Right renal pelvis (tissue), 4 donors: Measurements from ENCODE around the gene PODXL2. TPM values are rescaled to one million over a fixed set of nuclear protein-coding genes. Genes with fewer than 3 reads are reported as not detected.
A peak's percentile ranks its signal among the peaks of the same experiment; 100 is the strongest.

ENCODE experiments used
- DNase-seq, 4 donors: peaks; one replicate each; pipeline ENCODE4 v3.0.0-alpha.2; 2013; ENCODE audit warnings: low read depth in 4 of 4, low spot score in 3 of 4, missing footprints in 1 of 4
- polyA plus RNA-seq, 4 donors: library from polyadenylated mRNA; unstranded; fragments of 120-200 nt; gene quantifications; one replicate each; pipeline ENCODE4 v1.2.1, GENCODE V29; 2013; ENCODE audit not compliant: insufficient read length in 4 of 4

PODXL2 gene, protein sequence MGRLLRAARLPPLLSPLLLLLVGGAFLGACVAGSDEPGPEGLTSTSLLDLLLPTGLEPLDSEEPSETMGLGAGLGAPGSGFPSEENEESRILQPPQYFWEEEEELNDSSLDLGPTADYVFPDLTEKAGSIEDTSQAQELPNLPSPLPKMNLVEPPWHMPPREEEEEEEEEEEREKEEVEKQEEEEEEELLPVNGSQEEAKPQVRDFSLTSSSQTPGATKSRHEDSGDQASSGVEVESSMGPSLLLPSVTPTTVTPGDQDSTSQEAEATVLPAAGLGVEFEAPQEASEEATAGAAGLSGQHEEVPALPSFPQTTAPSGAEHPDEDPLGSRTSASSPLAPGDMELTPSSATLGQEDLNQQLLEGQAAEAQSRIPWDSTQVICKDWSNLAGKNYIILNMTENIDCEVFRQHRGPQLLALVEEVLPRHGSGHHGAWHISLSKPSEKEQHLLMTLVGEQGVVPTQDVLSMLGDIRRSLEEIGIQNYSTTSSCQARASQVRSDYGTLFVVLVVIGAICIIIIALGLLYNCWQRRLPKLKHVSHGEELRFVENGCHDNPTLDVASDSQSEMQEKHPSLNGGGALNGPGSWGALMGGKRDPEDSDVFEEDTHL
- 10 to 100 TPM; 44.5 to 62.0 (median 49.1) TPM for polyA plus RNA-seq

DNA sequence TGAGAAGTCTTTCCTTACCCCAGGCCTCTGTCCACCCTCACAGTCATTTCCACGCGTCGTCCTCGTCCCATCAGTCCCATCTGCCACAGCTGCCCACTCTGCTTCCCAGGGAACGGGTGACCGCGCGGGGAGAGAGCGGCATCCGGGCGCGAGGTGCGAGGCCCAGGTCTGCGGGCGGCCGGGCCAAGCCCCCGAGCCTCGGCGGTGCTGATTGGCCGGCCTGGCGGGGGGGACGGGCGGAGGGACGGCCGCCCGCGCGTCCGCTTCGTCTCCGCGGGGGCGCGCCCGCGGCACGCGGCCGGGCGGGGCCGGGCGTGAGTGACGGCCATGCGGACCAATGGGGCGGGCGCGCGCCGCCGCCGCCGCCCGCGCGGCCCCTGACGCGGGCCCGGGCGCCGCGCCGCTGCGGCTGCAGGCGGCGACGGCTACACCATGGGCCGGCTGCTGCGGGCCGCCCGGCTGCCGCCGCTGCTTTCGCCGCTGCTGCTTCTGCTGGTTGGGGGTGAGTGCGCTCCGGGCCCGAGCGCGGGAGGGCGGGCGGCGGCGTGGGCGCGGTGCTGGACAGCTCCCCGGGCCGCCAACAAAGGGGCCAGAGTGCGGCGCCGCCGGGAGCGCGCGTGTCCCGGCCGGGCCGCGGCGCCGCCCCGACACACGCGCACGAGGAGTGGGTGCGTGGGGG is at the start of gene PODXL2:
TSS of gene PODXL2 (plus strand) at position 398 of the 679 bp plus-strand sequence. CDS start at position 433, 35 bp downstream.
- DNase-seq = no peak

DNA sequence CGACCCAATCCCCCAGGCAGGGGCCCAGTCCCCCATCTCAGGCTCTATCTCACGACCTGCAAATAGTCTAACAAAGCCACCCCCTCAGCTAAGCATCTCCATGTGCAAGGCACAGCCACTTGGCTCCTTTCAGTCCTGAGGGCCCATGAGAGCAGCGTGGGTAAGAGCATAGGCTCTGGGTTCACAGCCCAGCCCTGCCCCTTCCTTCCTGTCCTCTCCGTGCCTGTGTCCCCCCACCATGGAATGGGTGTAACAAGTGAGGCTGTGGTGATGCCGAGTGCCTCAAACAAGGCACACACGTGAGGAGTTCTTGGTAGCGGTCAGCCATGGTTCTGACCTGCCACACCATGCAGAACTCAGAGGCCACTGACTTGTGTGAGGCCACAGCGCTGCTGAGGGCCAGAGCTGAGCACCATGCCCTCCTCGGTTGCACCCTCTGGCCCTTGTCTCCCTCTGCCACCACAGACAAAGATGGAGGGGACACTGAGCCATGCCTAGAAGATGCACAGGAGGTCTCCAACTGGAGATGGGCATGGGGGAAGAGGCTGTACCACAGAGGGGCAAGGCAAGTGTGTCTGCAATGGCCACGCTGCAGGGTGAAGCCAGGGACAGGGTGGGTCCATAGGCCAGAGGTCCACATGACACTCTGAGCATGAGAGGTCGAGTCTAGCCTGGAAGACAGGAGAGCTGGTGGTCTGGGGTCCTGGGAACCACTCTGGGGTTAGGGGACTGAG is 48.5 kb upstream of the PODXL2 start:
- DNase-seq = no peak

DNA sequence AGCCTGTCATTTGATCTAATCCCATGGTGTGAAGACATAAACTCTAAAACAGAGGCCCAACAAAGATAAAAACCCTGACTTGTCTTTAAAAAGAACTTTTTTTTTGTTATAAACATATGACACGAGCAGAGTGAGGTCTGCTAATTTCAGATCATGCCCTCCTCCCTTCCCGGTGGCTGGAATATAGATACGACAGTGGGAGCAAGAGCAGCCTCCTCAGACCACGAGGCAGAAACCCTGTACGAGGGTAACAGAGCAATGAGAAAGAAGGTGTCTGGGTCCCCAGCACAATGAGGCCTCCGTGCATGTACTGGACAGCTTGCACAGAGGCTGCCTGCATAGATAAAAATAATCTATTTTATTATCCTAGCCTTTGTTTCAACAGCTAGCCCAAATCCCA is 44.3 kb upstream of the PODXL2 start:
- DNase-seq = no peak

DNA sequence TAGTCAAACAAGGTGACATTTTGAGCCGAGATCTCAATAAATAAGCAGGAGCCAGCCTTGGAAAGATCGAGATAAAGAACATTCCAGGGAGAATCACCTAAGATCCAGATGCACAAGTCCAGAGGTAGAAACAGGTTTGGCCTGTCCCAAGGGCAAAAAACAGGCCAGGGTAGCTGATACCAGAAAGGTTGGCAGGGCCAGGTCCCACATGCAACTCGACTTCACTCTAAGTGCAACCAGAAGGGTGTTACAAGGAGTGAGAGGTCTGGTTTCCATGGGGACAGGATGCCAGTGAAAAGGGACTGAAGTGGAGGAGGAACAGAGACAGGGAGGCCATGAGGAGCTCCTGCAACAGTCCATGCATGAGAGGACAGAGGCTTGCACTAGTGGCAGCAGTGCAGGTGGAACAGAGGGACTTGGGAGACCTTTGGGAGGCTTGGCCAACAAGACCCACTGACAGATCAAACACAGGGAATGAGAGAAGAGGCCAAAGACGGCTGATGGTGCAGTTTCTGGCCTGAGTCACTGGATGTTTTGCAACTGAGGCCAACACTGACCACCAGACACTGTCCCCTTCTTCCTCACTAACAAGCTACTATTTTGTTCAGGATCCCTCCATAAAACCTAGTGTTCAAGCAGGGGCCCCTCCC is 43.7 kb upstream of the PODXL2 start:
- no peak for DNase-seq

DNA sequence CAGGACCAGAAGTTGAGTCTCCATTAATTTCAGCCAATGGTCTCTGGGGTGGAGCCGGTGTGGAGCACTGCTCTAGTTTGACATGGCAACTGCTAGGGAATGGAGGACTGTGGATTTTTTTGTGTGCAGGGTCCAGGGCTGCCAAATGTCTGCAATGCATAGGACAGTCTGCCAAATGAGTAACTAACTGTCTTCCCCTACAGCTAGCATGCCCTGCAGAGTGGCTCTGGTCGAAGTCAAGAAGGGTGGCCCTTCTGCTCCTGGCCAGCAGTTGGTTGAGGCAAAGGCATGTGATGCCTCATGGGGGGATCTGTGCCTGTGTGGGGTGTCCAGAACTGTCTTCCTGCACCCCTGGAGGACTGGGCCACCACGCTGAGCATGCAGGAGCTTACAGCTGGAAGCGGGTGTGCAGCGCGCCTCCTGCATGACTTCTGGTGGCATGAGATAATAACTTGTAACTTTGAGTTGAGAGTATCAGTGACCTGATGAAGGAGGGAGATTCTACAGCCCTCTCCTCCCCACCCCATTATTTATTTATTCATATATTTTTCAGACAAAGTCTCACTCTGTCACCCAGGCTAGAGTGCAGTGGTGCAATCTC is 43.1 kb upstream of the PODXL2 start:
- no peak for DNase-seq

DNA sequence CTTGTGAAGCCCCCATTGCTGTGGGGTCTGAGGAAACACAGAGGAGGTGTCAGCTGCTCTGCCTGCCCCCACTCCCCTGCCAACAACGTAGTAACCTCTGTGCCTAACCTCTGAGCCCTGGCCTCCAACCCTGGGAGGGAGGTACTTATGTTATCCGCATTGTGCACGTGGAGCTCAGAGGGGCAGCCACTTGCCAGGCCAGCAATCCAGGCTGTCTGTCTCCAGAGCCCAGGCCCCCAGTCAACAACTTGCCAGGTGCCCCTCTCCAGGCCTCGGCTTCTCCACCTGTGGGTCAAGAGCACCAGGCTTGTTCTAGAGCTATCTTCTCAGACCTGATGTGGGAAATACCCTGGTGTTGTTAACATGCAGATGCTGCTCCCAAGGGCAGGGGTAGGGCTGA is 41.1 kb upstream of the PODXL2 start:
- DNase-seq = no peak

DNA sequence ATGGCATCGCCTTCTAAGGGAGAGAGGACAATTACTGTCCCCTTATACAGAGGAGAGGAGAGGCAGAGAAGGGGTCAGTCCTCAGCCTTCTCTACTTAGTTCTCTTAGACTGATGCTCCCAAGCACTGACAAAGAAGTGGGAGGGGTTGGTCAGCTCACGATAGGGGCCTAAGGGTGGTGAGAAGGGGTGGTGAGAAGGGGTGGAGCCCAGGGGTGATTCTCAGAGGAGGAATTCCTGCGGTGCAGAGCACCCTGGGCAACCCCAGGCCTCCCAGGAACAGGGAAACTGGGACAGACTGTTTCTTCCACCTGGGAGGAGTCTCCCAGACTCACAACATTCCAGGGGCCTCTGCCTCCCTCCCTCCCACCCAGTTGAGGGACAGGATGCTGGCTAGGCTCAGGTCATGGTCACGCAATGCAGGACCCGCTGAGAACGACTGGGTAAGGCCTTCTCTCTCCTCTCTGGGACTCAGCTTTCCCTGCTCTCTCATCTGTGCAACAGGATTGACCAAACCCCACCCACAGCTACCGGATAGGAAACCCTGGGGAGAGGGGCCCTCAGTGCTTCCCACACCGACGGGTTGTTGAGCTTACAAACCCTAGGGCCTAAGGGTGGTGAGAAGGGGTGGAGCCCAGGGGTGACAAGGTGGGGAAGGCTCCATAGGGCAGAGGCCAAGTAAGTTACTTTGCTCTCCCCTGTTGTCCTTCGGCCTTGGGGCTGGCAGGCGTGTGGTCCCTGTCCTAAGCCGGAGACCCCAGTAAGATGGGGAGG is 40.0 kb upstream of the PODXL2 start:
- no peak for DNase-seq

DNA sequence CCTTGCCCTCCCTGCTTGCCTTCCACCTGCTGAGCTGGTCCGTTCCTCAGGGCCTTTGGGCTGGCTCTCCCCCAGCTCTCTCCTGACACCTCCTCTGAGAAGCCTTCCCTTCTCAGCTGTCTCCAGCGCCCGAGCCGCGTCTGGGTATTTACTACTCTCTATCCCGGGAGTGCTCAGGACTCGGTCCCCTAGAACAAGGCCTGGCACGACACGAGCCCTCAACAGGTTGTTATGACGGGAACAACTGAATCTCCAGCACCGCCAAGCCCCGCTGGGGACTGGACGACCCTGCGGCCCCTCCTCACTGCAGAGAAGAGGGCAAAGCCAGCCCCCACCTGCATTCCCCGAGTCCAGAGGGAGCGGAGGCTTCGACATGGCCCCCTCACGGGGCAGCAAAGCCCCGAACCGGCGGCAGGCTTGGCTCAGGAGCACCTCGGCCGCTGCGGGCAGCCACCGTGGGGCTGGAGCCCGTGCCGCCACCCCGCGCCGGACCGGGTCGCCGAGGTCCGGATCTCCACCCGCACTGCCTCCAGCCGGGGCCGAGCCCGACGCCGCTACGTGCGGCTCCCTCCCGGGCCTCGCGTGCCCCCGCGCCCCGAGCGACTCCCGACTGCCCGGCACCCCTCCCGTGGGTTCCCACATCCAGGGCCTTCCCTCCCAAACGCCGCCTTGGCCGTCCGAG is 39.2 kb upstream of the PODXL2 start:
- DNase-seq = no peak

DNA sequence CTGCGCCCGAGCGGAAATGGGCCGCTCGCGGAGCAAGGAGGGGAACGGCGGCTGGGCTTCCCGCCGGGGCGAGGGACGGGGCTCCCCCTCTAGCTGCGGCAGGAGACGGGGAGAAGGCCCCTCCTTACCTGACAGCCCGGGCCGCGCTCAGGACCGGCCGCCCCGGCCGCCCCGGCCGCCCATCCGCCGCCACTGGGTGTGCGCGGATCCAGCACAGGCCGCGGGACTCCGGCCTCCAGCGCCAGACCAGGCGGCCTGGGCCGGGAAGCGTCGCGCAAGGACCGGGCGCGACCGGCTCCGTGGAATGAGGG is 38.7 kb upstream of the PODXL2 start:
- no peak for DNase-seq

DNA sequence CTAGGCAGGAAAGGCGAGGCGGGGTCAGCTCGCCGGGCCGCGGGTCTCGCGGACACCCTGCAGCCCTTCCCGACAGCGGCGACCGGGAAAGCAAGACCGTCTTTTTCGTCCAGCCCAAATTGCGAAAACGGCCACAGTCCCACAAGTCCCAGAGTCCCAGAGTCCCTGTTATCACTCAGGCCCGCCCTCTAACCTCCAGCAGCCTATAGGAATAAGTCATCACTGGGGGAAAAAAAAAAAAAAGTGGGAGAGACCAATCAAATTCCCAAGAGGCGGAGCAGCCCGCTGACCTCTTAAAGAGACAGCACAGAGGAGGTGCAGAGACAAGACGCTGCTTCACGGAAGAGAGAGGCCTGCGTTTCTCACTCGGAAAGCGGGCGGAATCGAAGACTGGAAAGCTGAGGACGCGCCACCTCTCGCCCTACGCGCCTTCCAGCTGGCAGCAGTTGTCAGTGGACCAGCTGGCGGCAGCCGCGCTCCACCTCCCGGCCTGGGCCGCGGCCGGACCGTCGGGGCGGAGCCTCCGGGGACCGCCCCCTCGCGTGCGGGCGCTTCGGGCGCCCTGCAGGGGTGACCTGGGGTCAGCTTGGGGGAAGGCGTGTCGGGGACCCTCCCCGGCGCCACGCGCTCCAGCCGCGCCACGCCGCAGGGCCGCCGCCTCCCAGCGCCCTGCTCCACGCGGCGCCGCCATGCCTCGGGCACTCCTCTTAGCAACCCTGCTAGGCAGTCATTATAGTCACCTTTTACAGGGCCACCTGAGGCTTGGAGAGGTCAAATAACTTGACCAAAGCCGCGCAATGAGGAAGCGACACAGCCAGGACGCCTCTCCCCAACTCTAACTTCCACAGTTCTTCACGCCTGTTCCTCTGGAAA is 38.2 kb upstream of the PODXL2 start, which contains the start of gene TPRA1:
TSS of gene TPRA1 (minus strand) at position 141 of the 873 bp plus-strand sequence. CDS start 10,587 bp downstream, outside the sequence.
- peak; percentile 84 to 96 (median 93) for DNase-seq

DNA sequence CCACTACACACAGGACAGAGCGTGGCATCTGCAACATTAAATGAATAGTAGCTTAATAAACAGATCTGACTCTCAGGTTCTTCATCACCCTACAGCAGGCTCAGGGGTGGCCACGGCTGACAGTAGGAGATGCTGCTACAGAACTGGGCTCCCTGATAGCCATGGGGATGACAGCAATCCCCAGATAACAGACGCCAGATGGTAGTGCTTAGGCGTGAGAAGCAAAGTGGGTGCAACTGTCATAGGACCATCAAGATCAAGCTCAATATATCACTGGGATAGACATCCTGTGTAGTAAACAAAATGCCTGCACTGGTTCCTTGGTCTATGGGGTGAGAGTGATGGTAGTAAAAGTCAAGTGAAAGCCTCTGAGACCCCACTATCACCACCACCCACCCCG is 35.8 kb upstream of the PODXL2 start:
- no peak for DNase-seq

DNA sequence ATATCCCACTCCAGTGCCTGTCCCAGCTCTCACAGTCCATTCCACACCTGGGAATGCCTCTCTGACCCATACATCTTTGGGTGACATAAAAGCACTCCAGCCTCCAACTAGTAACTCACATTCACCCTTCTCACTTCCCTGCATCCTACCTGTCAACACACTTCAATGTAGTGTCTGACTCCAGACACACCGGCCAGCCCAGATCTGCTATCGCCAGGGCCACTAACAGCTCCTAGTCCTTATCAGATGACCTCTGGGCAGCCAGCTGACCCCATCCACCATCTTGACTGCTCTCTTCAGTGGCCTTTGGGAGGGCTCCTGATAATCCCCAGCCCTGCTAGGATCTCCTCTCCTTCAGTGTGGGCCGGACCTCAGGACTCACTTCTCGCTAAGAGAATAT is 33.7 kb upstream of the PODXL2 start:
- DNase-seq = no peak

DNA sequence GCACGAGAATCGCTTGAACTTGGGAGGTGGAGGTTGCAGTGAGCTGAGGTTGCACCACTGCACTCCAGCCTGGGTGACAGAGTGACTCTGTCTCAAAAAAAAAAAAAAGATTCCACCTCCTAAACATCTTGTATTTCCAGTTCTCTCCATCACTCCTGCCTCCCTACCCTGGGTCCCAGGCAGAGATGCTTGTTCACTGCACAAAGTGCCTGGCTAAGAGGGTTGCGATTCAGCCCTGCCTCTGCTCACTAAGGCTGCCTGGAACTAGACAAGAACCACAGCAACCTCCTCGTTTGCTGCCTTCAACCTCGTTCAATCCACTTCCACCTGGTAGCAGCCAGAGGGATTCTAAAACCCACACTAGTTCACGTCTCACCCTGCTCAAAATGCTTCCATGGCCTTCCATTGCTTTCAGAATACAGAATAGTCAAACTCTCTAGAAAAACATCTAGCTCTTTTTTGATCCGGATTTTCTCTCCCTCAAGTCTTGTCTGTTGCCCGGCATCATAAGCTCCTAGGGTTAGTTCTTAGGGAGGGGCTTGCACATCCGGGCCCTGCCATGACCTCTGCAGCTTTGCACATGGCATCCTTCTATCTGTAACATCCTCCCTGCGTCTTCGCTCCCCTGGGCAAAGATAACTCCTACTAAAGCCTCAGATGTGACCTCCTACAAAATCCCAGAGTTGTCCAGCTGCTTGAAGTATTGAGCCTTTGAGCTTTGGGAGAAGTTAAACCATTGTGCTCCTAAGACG is 31.8 kb upstream of the PODXL2 start:
- DNase-seq = no peak

DNA sequence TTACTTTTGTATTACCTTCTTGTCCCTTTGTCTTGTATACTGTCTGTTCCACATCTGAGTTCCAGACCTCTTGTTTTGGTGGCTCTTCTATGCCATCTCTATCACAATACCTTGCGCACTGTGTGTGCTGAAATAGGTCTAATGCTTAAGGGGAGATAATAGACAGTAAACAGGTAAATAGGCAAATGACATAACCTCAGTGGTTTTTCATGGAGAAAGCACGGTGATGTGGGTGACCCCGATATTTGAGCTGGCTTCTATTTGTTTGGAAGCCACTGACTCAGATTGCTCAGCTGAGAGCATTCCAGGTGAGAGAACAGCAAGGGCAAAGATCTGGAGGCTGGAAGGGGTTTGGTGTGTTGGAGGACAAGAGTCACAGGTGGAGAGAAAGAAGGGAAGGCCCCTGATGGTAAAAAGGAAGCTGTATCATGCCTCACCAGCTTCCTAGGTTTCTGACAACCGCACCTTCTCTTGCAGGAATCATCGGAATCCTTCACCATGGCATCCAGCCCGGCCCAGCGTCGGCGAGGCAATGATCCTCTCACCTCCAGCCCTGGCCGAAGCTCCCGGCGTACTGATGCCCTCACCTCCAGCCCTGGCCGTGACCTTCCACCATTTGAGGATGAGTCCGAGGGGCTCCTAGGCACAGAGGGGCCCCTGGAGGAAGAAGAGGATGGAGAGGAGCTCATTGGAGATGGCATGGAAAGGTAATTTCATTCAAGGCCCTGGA is 30.0 kb upstream of the PODXL2 start:
- DNase-seq = no peak

DNA sequence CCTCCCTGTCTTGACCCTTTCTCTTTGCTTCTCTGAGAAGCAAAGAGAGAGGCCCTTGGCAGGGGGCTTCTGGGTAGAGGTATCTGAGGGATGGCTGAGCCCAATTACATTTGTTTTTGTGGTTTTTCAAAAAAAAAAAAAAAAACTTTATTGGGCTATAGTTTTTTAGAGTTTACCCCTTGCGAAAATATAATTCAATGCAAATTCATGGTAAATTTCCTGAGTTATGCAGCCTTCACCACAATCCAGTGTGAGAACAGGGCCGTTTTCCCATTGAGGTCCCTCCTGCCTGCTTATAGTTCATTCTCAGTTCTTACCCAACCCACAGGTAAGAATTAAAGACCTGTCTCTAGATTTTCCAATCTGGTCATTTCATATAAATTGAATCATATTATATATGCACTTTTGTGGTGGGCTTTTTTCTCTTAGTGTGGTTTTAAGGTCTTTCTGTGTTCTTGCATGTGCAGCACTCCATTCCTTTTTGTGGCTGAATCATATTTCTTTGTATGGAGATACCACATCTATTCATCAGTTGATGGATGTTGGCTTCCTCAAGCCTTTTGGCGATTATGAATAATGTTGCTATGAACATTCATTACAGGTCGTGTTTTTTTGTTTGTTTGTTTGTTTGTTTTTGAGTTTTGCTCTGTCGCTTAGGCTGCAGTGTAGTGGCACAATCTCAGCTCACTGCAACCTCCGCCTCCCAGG is 28.1 kb upstream of the PODXL2 start:
- DNase-seq = no peak

DNA sequence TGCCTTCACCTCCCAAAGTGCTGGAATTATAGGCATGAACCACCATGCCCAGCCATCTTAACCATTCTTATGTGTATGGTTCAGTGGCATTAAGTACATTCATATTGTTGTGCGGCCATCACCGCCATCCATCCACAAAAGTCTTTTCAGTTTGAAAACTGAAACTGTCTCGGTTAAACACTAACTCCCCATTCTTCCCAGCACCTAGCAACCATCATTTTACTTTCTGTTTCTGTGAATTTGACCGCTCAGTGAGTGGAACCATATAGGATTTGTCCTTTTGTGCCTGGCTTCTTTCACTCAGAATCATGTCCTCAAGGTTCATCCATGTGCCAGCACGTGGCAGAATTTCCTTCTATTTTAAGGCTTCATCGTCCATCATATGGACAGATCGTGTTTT is 24.9 kb upstream of the PODXL2 start:
- no peak for DNase-seq
